OCI-LY3 (cell line): ENCODE data around the gene BTD.

Experiments used
- CTCF ChIP-seq: fragments of 200-600, 300-600 bp; sonication (generic); IDR thresholded peaks from 2 replicates; pipeline ENCODE4 v1.5.1; 2014; ENCODE audit warnings: antibody characterized with exemption, low read length, low read depth
- EZH2phosphoT487 ChIP-seq: fragments of 200-600 bp; shearing (Covaris generic); IDR thresholded peaks from 2 replicates; pipeline ENCODE4 v1.6.1; 2018; ENCODE audit warnings: antibody characterized with exemption, mixed run types, low read depth

GRCh38 chr3:15576475-15576874 is 25.1 kb upstream of the BTD start:
- TF ChIP-seq CTCF (no peak), EZH2phosphoT487 (no peak)
